H1 (cell line): Measurements from ENCODE around the gene PCDH9. TPM values are rescaled to one million over a fixed set of nuclear protein-coding genes. Genes with fewer than 3 reads are reported as not detected.

Source experiments
- CEBPB ChIP-seq: IDR thresholded peaks from 2 replicates; pipeline ENCODE4 v1.6.1; 2012; ENCODE audit warnings: low read depth, low read length
- EZH2 ChIP-seq: fragments of 200-600 bp; sonication (generic); IDR thresholded peaks from 2 replicates; pipeline ENCODE4 v1.7.1; 2012; ENCODE audit warnings: low read depth, mild to moderate bottlenecking, moderate library complexity, low read length, inconsistent platforms; ENCODE audit not compliant: severe bottlenecking
- GABPA ChIP-seq: IDR thresholded peaks from 2 replicates; pipeline ENCODE4 v1.6.1; 2011; ENCODE audit warnings: mild to moderate bottlenecking, low read length, moderate library complexity, borderline replicate concordance; ENCODE audit not compliant: insufficient read depth
- HDAC2 ChIP-seq, 2 experiments: fragments of 300-600 bp in 1 of 2; sonication (generic) in 1 of 2; IDR thresholded peaks; 2 replicates each; pipeline ENCODE4 v1.6.1; 2011 to 2012; ENCODE audit warnings: low read depth in 2 of 2, low read length in 2 of 2, mild to moderate bottlenecking in 2 of 2, moderate library complexity in 2 of 2, borderline replicate concordance in 1 of 2, inconsistent platforms in 1 of 2
- JUN ChIP-seq: IDR thresholded peaks from 2 replicates; pipeline ENCODE4 v1.6.1; 2011; ENCODE audit warnings: low read depth, mild to moderate bottlenecking, improper control_type of control experiment, low read length
- POLR2AphosphoS5 ChIP-seq: IDR thresholded peaks from 2 replicates; pipeline ENCODE4 v1.6.1; 2011; ENCODE audit warnings: low read depth, low read length
- SRF ChIP-seq: IDR thresholded peaks from 2 replicates; pipeline ENCODE4 v1.6.1; 2011; ENCODE audit warnings: mild to moderate bottlenecking, low read depth, low read length, moderate library complexity
- TAF7 ChIP-seq: optimal IDR thresholded peaks from 2 replicates; pipeline ENCODE3; 2011; ENCODE audit warnings: low read depth, mild to moderate bottlenecking, inconsistent platforms, low read length, moderate library complexity, borderline replicate concordance
- YY1 ChIP-seq: IDR thresholded peaks from 2 replicates; pipeline ENCODE4 v1.6.1; 2011; ENCODE audit warnings: low read depth, mild to moderate bottlenecking, low read length
- polyA plus RNA-seq, 7 experiments: library from polyadenylated mRNA; depleted of rRNA in 3 of 7; stranded (reverse) in 5 of 7; unstranded in 2 of 7; fragments of >200 nt in 5 of 7; fragments of 200-250 nt in 2 of 7; gene quantifications; 1 replicate in 5 of 7; 2 replicates in 1 of 7; 4 replicates in 1 of 7; pipeline versions ENCODE4 v1.2.1 to v1.2.3, GENCODE V29; 2011 to 2013; ENCODE audit warnings: missing spikeins in 2 of 7, mixed read lengths in 2 of 7
- total RNA-seq: library from RNA; stranded (reverse); fragmentation: NEBNext Ultra II Directional; extraction: Animal tissue kit (Norgen Biotek cat#: 25700); gene quantifications from 2 replicates; pipeline ENCODE4 v1.2.1, GENCODE V29; 2021
- TF ChIP-seq, protein P1 (sequence below): fragments of 300-600 bp; sonication (generic); IDR thresholded peaks from 2 replicates; pipeline ENCODE4 v1.7.1; 2012; ENCODE audit warnings: low read length, moderate library complexity, mild to moderate bottlenecking, inconsistent platforms; ENCODE audit not compliant: insufficient replicate concordance

The PCDH9 gene
- total and polyA plus RNA-seq, 2 of the 8 experiments (the other 6 are each of a cell fraction or from before 2014, with no cell fraction given) = 0.12 to 0.60 TPM

DNA sequence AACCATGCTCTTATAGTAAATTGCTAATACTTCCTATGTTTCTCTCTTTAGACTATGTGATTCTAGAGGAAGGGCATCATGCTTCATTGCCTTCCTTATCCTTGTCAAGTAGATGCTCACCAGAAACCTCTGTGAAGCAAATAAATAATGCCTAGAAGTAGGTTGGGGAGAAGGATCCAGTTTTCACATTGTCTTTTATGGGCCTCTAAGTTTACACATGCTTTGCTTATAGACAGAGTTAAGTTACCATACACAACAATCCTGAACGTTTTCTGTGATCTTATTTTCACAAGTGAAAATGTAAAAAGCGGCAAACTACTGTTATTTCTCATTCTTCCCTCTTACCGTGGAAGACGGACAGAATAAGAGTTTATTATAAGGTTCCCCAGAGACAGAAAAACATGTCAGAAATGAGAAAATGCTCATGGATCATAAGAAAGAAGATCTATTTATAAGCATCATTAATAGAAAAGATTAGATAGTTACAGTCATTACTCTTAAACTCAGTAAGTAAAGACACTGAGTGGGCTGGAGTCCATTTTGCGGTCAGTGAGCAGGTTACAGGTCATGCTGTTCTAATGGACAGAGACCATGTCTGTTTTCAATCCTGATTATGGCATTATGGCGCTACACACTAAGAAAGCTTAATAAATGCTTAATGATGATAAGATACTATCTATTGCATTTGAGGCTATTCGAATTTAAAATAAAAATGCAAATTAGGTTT is 723.9 kb downstream of the PCDH9 start (continued):
- TF ChIP-seq, protein P1, sequence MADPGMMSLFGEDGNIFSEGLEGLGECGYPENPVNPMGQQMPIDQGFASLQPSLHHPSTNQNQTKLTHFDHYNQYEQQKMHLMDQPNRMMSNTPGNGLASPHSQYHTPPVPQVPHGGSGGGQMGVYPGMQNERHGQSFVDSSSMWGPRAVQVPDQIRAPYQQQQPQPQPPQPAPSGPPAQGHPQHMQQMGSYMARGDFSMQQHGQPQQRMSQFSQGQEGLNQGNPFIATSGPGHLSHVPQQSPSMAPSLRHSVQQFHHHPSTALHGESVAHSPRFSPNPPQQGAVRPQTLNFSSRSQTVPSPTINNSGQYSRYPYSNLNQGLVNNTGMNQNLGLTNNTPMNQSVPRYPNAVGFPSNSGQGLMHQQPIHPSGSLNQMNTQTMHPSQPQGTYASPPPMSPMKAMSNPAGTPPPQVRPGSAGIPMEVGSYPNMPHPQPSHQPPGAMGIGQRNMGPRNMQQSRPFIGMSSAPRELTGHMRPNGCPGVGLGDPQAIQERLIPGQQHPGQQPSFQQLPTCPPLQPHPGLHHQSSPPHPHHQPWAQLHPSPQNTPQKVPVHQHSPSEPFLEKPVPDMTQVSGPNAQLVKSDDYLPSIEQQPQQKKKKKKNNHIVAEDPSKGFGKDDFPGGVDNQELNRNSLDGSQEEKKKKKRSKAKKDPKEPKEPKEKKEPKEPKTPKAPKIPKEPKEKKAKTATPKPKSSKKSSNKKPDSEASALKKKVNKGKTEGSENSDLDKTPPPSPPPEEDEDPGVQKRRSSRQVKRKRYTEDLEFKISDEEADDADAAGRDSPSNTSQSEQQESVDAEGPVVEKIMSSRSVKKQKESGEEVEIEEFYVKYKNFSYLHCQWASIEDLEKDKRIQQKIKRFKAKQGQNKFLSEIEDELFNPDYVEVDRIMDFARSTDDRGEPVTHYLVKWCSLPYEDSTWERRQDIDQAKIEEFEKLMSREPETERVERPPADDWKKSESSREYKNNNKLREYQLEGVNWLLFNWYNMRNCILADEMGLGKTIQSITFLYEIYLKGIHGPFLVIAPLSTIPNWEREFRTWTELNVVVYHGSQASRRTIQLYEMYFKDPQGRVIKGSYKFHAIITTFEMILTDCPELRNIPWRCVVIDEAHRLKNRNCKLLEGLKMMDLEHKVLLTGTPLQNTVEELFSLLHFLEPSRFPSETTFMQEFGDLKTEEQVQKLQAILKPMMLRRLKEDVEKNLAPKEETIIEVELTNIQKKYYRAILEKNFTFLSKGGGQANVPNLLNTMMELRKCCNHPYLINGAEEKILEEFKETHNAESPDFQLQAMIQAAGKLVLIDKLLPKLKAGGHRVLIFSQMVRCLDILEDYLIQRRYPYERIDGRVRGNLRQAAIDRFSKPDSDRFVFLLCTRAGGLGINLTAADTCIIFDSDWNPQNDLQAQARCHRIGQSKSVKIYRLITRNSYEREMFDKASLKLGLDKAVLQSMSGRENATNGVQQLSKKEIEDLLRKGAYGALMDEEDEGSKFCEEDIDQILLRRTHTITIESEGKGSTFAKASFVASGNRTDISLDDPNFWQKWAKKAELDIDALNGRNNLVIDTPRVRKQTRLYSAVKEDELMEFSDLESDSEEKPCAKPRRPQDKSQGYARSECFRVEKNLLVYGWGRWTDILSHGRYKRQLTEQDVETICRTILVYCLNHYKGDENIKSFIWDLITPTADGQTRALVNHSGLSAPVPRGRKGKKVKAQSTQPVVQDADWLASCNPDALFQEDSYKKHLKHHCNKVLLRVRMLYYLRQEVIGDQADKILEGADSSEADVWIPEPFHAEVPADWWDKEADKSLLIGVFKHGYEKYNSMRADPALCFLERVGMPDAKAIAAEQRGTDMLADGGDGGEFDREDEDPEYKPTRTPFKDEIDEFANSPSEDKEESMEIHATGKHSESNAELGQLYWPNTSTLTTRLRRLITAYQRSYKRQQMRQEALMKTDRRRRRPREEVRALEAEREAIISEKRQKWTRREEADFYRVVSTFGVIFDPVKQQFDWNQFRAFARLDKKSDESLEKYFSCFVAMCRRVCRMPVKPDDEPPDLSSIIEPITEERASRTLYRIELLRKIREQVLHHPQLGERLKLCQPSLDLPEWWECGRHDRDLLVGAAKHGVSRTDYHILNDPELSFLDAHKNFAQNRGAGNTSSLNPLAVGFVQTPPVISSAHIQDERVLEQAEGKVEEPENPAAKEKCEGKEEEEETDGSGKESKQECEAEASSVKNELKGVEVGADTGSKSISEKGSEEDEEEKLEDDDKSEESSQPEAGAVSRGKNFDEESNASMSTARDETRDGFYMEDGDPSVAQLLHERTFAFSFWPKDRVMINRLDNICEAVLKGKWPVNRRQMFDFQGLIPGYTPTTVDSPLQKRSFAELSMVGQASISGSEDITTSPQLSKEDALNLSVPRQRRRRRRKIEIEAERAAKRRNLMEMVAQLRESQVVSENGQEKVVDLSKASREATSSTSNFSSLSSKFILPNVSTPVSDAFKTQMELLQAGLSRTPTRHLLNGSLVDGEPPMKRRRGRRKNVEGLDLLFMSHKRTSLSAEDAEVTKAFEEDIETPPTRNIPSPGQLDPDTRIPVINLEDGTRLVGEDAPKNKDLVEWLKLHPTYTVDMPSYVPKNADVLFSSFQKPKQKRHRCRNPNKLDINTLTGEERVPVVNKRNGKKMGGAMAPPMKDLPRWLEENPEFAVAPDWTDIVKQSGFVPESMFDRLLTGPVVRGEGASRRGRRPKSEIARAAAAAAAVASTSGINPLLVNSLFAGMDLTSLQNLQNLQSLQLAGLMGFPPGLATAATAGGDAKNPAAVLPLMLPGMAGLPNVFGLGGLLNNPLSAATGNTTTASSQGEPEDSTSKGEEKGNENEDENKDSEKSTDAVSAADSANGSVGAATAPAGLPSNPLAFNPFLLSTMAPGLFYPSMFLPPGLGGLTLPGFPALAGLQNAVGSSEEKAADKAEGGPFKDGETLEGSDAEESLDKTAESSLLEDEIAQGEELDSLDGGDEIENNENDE = no peak
- TF ChIP-seq POLR2AphosphoS5 = no peak
- no peak for TF ChIP-seq GABPA
- TF ChIP-seq HDAC2 (IDR thresholded peaks at IDR 0.05; ENCODE audit: borderline replicate concordance in 1 of 2, low read depth in 2 of 2, low read length in 2 of 2) = no peak
- TF ChIP-seq EZH2 = no peak
- TF ChIP-seq SRF = no peak
- no peak for TF ChIP-seq JUN
- no peak for TF ChIP-seq YY1
- no peak for TF ChIP-seq TAF7
- no peak for TF ChIP-seq CEBPB
